Measurements from ENCODE around the gene ZNF618.

- TF ChIP-seq, protein P1, sequence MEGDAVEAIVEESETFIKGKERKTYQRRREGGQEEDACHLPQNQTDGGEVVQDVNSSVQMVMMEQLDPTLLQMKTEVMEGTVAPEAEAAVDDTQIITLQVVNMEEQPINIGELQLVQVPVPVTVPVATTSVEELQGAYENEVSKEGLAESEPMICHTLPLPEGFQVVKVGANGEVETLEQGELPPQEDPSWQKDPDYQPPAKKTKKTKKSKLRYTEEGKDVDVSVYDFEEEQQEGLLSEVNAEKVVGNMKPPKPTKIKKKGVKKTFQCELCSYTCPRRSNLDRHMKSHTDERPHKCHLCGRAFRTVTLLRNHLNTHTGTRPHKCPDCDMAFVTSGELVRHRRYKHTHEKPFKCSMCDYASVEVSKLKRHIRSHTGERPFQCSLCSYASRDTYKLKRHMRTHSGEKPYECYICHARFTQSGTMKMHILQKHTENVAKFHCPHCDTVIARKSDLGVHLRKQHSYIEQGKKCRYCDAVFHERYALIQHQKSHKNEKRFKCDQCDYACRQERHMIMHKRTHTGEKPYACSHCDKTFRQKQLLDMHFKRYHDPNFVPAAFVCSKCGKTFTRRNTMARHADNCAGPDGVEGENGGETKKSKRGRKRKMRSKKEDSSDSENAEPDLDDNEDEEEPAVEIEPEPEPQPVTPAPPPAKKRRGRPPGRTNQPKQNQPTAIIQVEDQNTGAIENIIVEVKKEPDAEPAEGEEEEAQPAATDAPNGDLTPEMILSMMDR (IDR thresholded peaks at IDR 0.05; ENCODE audit: borderline replicate concordance, extremely low read depth, low read length, poor library complexity, severe bottlenecking) = no peak
- TF ChIP-seq EZH2 (IDR thresholded peaks at IDR 0.05; ENCODE audit: borderline replicate concordance, low read depth, low read length, severe bottlenecking) = no peak
These were observed 84.7 kb downstream of the ZNF618 start for GRCh38 chr9:113960768-113961167.
